Urinary bladder (tissue), 4 donors: Measurements from ENCODE around the gene ACSL1. TPM values are rescaled to one million over a fixed set of nuclear protein-coding genes. Genes with fewer than 3 reads are reported as not detected.
"Not testable (repeated sequence)": the region's sequence is repeated elsewhere in the genome, so short reads cannot be mapped to it uniquely, and the experiment has no call there.

ENCODE experiments used
- DNase-seq: peaks from one replicate; pipeline ENCODE4 v3.0.0-alpha.2; 2015; ENCODE audit errors: extremely low spot score
- H3K27ac ChIP-seq: one replicate; pipeline ENCODE4 v1.5.1; 2013; ENCODE audit warnings: low read depth, mild to moderate bottlenecking, moderate library complexity
- H3K36me3 ChIP-seq: one replicate; pipeline ENCODE4 v1.6.1; 2013; ENCODE audit warnings: mild to moderate bottlenecking, moderate library complexity; ENCODE audit not compliant: insufficient read depth
- H3K4me1 ChIP-seq: one replicate; pipeline ENCODE4 v1.6.1; 2013; ENCODE audit warnings: mild to moderate bottlenecking, moderate library complexity; ENCODE audit not compliant: insufficient read depth
- H3K4me3 ChIP-seq: one replicate; pipeline ENCODE4 v1.5.1; 2013; ENCODE audit warnings: low read depth, low read length
- WGBS: extraction: QIAGEN DNeasy Blood & Tissue Kit; methylation state at CpG from one replicate; pipeline ENCODE4 v1.1.7; 2013; 5-methylcytosine and 5-hydroxymethylcytosine counted together
- polyA plus RNA-seq: library from polyadenylated mRNA; stranded (reverse); fragments of 200-250 nt; gene quantifications from one replicate; pipeline ENCODE4 v1.2.3, GENCODE V29; 2013
- total RNA-seq: library from RNA; depleted of rRNA; stranded (reverse); fragments of >200 nt; gene quantifications from one replicate; pipeline ENCODE4 v1.2.3, GENCODE V29; 2014
- donor health status: healthy with polysubstance abuse.
- donor health status: healthy.

Gene ACSL1
- total and polyA plus RNA-seq, 2 donors: 39.3 to 94.3 TPM

DNA sequence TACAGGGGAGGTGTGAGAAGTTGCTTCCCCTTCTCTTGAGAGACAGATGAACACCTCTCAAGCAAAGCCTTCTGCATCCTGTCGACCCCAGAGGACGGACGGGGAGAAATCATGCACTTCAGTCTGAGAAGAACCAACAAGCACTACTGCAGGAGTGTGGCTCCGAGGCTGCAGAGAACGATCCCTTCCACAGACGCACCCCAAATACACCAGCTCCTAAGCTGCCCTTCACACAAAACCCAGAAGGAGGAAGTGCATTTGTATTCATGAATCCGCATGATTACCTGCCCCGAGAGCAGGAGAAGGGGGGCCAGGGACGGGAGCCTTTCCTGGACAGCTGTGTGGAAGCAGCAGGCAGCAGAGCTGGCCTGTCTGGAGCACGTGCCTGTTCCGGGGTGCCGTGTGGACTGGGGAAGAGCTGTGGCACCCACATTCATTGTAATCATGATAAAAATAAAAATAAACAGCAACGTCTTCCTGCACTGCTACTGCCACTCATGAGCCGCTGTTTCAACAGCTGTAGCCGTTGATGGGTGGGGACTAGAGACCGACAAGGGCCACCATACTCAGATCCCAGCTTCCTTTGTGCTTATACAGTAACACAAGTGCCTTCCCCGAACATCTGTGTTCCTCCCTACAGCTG, 42.9 kb downstream of the ACSL1 start:
- no peak overlapping the region for H3K4me3 ChIP-seq
- H3K4me1 ChIP-seq: no peaks in the 10 kb centered on the region
- 66% methylated on average over 17 of the region's 17 CpGs for WGBS
- DNase-seq: no peak
- H3K36me3 ChIP-seq: peaks cover 2% of the 10 kb centered on the region
- no peak overlapping the region for H3K27ac ChIP-seq

DNA sequence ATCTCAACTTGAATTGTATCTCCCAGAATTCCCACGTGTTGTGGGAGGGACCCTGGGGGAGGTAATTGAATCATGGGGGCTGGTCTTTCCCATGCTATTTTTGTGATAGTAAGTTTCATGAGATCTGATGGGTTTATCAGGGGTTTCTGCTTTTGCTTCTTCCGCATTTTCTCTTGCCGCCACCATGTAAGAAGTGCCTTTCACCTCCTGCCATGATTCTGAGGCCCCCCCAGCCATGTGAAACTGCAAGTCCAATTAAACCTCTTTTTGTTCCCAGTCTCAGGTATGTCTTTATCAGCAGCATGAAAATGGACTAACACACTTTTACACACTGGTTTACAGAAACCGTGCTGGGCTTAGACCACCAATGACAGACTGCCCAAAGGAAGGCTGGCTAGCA, 46.6 kb downstream of the ACSL1 start:
- not testable (repeated sequence) for H3K27ac ChIP-seq, H3K4me1 ChIP-seq, DNase-seq, H3K36me3 ChIP-seq, H3K4me3 ChIP-seq
- WGBS: 92% methylated on average over 4 of the region's 4 CpGs

DNA sequence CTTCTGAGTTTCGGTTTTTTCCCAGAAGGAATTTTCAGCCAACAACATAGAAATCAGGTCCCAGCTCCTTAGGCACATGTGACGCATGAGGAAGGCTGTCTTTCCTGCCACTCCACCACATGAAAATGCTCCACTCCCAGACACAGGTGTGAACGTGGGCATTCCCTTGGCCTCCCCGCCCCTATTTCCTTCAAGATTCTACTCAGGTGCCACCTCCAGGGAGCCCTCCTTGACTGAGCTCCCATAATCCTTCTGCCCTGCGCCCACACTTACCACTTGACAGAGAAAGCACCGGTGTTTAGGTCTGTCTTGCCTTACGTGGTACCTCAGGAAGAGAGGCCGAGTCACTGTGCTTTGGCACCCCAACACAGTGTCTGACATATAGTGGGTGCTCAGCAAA, 47.4 kb downstream of the ACSL1 start:
- 84% methylated on average over 8 of the region's 8 CpGs for WGBS
- no peaks in the 10 kb centered on the region for H3K4me1 ChIP-seq
- H3K4me3 ChIP-seq: no peak overlapping the region
- no peak for DNase-seq
- no peak overlapping the region for H3K27ac ChIP-seq
- no peaks in the 10 kb centered on the region for H3K36me3 ChIP-seq

GRCh38 chr4:184776821-184777220, 48.9 kb downstream of the ACSL1 start:
- Histone ChIP-seq H3K4me1 (no peaks in the 10 kb centered on the region), H3K4me3 (no peak overlapping the region), H3K36me3 (no peaks in the 10 kb centered on the region), H3K27ac (no peak overlapping the region)
- WGBS: 90% methylated on average over 5 of the region's 5 CpGs
- DNase-seq: no peak

DNA sequence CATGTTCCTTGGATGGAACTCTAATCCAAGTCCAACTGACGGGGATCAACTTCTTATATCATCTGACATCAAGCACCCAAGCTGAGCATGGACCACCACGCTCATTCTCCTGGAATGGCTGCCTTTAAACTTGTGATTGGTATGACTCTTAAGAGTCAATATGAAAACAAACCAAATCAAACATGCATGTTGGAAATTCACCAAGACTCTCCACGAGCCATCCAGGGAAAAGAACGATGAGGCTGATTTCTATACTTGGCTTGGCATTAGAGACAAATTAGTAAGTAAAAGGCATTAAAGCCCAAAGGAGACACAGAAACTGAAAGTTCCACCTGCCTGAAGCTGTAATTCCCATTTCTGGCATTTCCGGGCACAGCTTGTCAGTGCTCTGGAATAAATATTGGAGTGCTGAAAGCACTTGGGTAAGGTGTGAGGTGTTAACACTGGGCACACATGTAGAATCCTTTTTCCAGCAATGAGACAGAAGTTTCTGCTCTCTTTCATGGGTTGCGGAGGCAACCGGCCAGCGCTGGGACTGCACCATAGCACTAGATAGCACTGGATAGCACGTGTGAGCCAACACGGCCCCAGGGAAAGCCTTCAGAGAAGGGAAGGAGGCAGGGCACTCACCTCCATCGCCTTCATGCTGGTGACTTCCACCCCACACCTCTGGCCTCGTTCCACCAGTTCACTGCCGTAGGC, 49.8 kb downstream of the ACSL1 start:
- 83% methylated on average over 13 of the region's 13 CpGs for WGBS
- H3K36me3 ChIP-seq: no peaks in the 10 kb centered on the region
- no peak overlapping the region for H3K4me3 ChIP-seq
- no peaks in the 10 kb centered on the region for H3K4me1 ChIP-seq
- H3K27ac ChIP-seq: no peak overlapping the region
- no peak for DNase-seq

- H3K4me1 ChIP-seq: no peaks in the 10 kb centered on the region
- WGBS: 93% methylated on average over 7 of the region's 7 CpGs
- H3K4me3 ChIP-seq: no peak overlapping the region
- no peak for DNase-seq
- H3K36me3 ChIP-seq: no peaks in the 10 kb centered on the region
- H3K27ac ChIP-seq: no peak overlapping the region
Measured at GRCh38 chr4:184774152-184774551, 51.6 kb downstream of the ACSL1 start.

GRCh38 chr4:184771416-184771815, 54.4 kb downstream of the ACSL1 start:
- H3K27ac ChIP-seq: no peak overlapping the region
- 66% methylated on average over 1 of the region's 1 CpG for WGBS
- H3K4me1 ChIP-seq: no peaks in the 10 kb centered on the region
- no peak for DNase-seq
- H3K36me3 ChIP-seq: no peaks in the 10 kb centered on the region
- H3K4me3 ChIP-seq: no peak overlapping the region

- H3K36me3 ChIP-seq: no peaks in the 10 kb centered on the region
- H3K4me1 ChIP-seq: no peaks in the 10 kb centered on the region
- no peak overlapping the region for H3K4me3 ChIP-seq
- DNase-seq: no peak
- no peak overlapping the region for H3K27ac ChIP-seq
- 93% methylated on average over 7 of the region's 7 CpGs for WGBS
Measured at GRCh38 chr4:184769141-184769765, 56.5 kb downstream of the ACSL1 start.

- H3K4me3 ChIP-seq: no peak overlapping the region
- no peaks in the 10 kb centered on the region for H3K4me1 ChIP-seq
- no peak overlapping the region for H3K27ac ChIP-seq
- no peaks in the 10 kb centered on the region for H3K36me3 ChIP-seq
- 85% methylated on average over 5 of the region's 5 CpGs for WGBS
- no peak for DNase-seq
Measured at GRCh38 chr4:184768296-184768695, 57.5 kb downstream of the ACSL1 start.

DNA sequence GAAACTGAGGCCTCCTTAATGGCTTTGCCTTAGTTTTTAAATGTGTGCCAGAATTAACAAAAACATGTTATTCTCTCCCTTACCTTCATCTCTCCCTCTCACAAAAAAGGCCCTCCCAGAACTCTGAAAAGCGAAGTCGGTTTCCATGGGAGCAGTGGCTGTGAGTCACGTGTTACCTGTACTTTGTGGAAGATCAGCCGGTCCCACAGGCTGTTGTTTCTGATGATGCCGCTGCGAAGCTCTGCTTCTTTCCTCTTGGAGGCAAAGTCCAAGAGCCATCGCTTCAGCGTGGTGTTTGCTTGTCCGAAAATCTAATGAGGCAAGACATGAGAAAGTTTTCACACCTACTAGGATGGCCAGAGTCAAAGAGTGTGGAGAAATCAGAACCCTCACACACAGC, 59.3 kb downstream of the ACSL1 start:
- Histone ChIP-seq H3K4me3 (no peak overlapping the region), H3K27ac (no peak overlapping the region), H3K4me1 (no peaks in the 10 kb centered on the region), H3K36me3 (no peaks in the 10 kb centered on the region)
- no peak for DNase-seq
- 96% methylated on average over 9 of the region's 9 CpGs for WGBS

DNA sequence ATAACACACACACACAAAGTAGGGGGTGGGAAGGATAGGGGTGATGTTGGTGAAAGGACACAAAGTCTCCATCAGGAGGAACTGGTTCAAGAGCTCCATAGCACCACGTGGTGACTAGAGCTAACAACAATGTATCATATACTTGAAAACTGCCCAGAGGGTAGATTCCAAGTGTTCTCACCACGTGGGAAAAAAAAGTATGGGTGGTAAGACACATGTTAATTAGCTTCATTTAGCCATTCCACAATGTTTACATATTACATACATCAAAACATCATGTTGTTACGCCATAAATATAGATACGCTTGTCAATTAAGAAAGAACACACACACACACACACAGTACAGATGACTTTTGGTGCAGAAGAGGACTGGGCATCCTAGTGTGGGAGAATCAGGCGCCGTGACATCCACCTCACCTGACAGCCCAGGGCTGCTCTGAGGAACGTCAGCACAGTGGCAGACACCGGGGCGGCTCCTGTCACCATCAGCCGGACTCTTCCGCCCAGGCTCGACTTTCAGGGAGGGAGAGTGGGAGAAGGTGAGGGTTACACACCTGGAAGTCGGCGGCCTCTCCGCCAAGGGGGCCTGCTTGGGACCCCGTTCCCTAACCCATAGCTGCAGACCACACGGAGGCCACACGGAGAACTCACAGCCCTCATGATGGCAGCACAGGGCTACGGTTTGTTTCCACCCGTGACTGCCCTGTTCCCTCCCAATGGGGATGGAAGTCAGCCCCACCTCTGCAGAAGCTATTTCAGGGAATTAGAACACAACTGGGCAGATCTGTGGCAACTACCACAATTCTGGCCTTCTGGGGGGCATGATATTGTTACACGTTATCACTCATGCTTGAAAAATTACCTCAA, 60.1 kb downstream of the ACSL1 start:
- no peaks in the 10 kb centered on the region for H3K36me3 ChIP-seq
- DNase-seq: no peak
- no peaks in the 10 kb centered on the region for H3K4me1 ChIP-seq
- WGBS: 88% methylated on average over 21 of the region's 21 CpGs
- H3K27ac ChIP-seq: no peak overlapping the region
- no peak overlapping the region for H3K4me3 ChIP-seq

DNA sequence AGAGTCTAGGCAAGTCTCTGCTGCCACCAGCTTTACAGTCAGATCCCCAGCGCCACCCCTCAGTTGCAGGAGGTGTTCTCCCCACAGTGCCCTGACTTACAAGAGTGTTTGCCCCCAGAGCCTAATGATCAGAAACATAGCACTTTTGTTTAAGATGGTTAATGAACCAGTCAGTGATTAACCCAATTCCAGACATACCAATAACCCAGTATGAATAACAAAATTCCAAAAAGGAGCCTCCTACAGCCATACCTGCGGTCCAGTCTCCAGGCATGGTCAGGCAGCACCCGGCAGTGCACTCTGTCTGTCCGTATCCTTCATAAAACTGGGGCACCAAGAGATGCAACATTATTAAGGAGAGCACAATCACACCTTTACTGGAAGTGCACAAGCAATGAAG, 61.2 kb downstream of the ACSL1 start:
- no peak overlapping the region for H3K4me3 ChIP-seq
- no peak overlapping the region for H3K27ac ChIP-seq
- no peak for DNase-seq
- H3K4me1 ChIP-seq: no peaks in the 10 kb centered on the region
- 97% methylated on average over 4 of the region's 4 CpGs for WGBS
- H3K36me3 ChIP-seq: peaks cover 2% of the 10 kb centered on the region

DNA sequence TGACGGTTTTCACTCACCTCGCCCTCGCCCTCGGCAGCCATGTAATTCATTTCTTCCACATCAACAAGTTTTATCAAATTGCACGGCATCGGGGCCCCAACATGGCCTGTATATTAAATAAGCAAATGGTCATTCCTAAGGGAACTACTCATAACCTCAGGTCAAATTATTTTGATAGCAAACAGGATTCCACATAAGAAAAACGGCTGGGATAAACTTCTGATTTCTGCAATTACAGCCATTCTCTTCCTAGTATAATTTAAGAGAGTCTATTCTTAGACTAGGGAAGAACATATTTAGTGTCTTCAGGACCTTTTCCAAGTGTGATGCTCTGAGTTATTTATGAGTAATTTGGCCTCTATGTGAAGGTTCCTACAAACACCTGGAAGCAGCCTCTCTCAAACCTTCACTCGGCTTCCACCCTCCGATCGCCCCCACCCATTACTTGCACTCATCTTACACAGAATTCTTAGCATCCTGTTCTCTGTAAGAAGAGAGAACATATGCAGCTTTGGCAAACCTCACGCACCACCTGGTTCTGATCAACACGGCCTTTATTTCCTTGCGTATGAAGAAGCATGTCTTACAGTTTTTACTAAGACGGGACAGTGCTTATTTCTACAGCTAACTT, 62.5 kb downstream of the ACSL1 start:
- peak; percentile 64 for DNase-seq
- no peaks in the 10 kb centered on the region for H3K4me1 ChIP-seq
- 65% methylated on average over 14 of the region's 14 CpGs for WGBS
- no peak overlapping the region for H3K4me3 ChIP-seq
- peaks cover 2% of the 10 kb centered on the region for H3K36me3 ChIP-seq
- H3K27ac ChIP-seq: no peak overlapping the region
